Liver (tissue), 9 donors: ENCODE measurements around the gene UBC. TPM values are rescaled to one million over a fixed set of nuclear protein-coding genes. Genes with fewer than 3 reads are reported as not detected.
A peak's percentile ranks its signal among the peaks of the same experiment; 100 is the strongest.

Experiments used
- DNase-seq: peaks from one replicate; pipeline ENCODE4 v3.0.0-alpha.2; 2017; ENCODE audit warnings: low spot score
- H3K27ac ChIP-seq, 2 donors: one replicate each; pipeline ENCODE4 v1.7.0; 2013; ENCODE audit warnings: inconsistent platforms in 2 of 2, low read length in 2 of 2, control low read depth in 1 of 2, low read depth in 1 of 2, mild to moderate bottlenecking in 1 of 2
- H3K27me3 ChIP-seq, 4 donors: one replicate each; pipeline versions ENCODE4 v1.6.1 to v1.7.0; 2013; ENCODE audit warnings: low read length in 3 of 4, inconsistent platforms in 1 of 4, mild to moderate bottlenecking in 1 of 4, moderate library complexity in 1 of 4; ENCODE audit not compliant: control insufficient read depth in 4 of 4, insufficient read depth in 4 of 4
- H3K36me3 ChIP-seq, 4 donors: one replicate each; pipeline versions ENCODE4 v1.6.1 to v1.7.0; 2013; ENCODE audit warnings: low read length in 3 of 4, mild to moderate bottlenecking in 3 of 4, low read depth in 1 of 4, moderate library complexity in 1 of 4; ENCODE audit not compliant: control insufficient read depth in 4 of 4, insufficient read depth in 3 of 4
- H3K4me1 ChIP-seq, 4 donors: one replicate each; pipeline versions ENCODE4 v1.6.1 to v1.7.0; 2013; ENCODE audit warnings: low read length in 3 of 4, mild to moderate bottlenecking in 3 of 4, moderate library complexity in 1 of 4; ENCODE audit not compliant: control insufficient read depth in 4 of 4, insufficient read depth in 4 of 4
- H3K4me3 ChIP-seq, 3 donors: one replicate each; pipeline versions ENCODE4 v1.6.1 to v1.7.0; 2013; ENCODE audit warnings: low read length in 3 of 3, control low read depth in 1 of 3, low read depth in 1 of 3, mild to moderate bottlenecking in 1 of 3
- H3K9ac ChIP-seq, 2 donors: one replicate each; pipeline ENCODE4 v1.7.0; 2013; ENCODE audit warnings: low read length in 2 of 2, mild to moderate bottlenecking in 2 of 2, moderate library complexity in 2 of 2, control low read depth in 1 of 2, low read depth in 1 of 2
- H3K9me3 ChIP-seq, 4 donors: one replicate each; pipeline versions ENCODE4 v1.6.1 to v1.7.0; 2013; ENCODE audit warnings: low read length in 3 of 4; ENCODE audit not compliant: control insufficient read depth in 4 of 4
- EGR1 ChIP-seq, 2 donors: IDR thresholded peaks; 2 replicates each; pipeline ENCODE4 v1.6.1; 2016 to 2018; ENCODE audit warnings: antibody characterized with exemption in 2 of 2, low read depth in 2 of 2
- FOXA1 ChIP-seq: IDR thresholded peaks from 2 replicates; pipeline ENCODE4 v1.6.1; 2016; ENCODE audit warnings: antibody characterized with exemption
- FOXA2 ChIP-seq: IDR thresholded peaks from 2 replicates; pipeline ENCODE4 v1.6.1; 2016; ENCODE audit warnings: antibody characterized with exemption
- HNF4A ChIP-seq, 2 donors: conservative IDR thresholded peaks; 2 replicates each; pipeline ENCODE4 v1.6.1; 2016; ENCODE audit warnings: antibody characterized with exemption in 2 of 2, mild to moderate bottlenecking in 2 of 2
- JUND ChIP-seq, 2 donors: IDR thresholded peaks; 2 replicates each; pipeline ENCODE4 v1.6.1; 2016; ENCODE audit warnings: antibody characterized with exemption in 2 of 2
- RAD21 ChIP-seq, 2 donors: IDR thresholded peaks; 2 replicates each; pipeline ENCODE4 v1.6.1; 2016; ENCODE audit warnings: antibody characterized with exemption in 2 of 2, mild to moderate bottlenecking in 2 of 2
- RXRA ChIP-seq, 2 donors: IDR thresholded peaks; 2 replicates each; pipeline ENCODE4 v1.6.1; 2017 to 2018; ENCODE audit warnings: antibody characterized with exemption in 2 of 2, mild to moderate bottlenecking in 1 of 2
- SP1 ChIP-seq: IDR thresholded peaks from 2 replicates; pipeline ENCODE4 v1.6.1; 2018; ENCODE audit warnings: antibody characterized with exemption, mild to moderate bottlenecking
- TAF1 ChIP-seq: conservative IDR thresholded peaks from 2 replicates; pipeline ENCODE4 v1.6.1; 2016; ENCODE audit warnings: antibody characterized with exemption, mild to moderate bottlenecking
- YY1 ChIP-seq: IDR thresholded peaks from 2 replicates; pipeline ENCODE4 v1.6.1; 2016; ENCODE audit warnings: antibody characterized with exemption, mild to moderate bottlenecking
- WGBS: extraction: QIAGEN DNeasy Blood & Tissue Kit; methylation state at CpG from one replicate; pipeline ENCODE4 v1.1.7; 2013; 5-methylcytosine and 5-hydroxymethylcytosine counted together
- polyA plus RNA-seq, 2 donors: library from polyadenylated mRNA; stranded (reverse) in 1 of 2; unstranded in 1 of 2; fragments of 200-250 nt in 1 of 2; fragments of >200 nt in 1 of 2; fragmentation: Nextera tagmentation in 1 of 2; extraction: Ambion mirVana in 1 of 2; gene quantifications; one replicate each; pipeline versions ENCODE4 v1.2.1 to v1.2.3, GENCODE V29; 2013 to 2015
- total RNA-seq, 2 donors: library from RNA; depleted of rRNA; stranded (reverse); fragments of >200 nt; gene quantifications; one replicate each; pipeline ENCODE4 v1.2.3, GENCODE V29; 2014
- TF ChIP-seq, protein P1 (sequence below): IDR thresholded peaks from 2 replicates; pipeline ENCODE4 v1.6.1; 2016; ENCODE audit warnings: antibody characterized with exemption
- TF ChIP-seq, protein P2 (sequence below): fragments of 150-350 bp; IDR thresholded peaks from 2 replicates; pipeline ENCODE4 v1.5.1; 2017; ENCODE audit warnings: improper control_type of control experiment, low read depth, low read length; ENCODE audit not compliant: missing input control
- TF ChIP-seq, protein P3 (sequence below): IDR thresholded peaks from 2 replicates; pipeline ENCODE4 v1.6.1; 2016; ENCODE audit warnings: antibody characterized with exemption, mild to moderate bottlenecking
- TF ChIP-seq, protein P4 (sequence below): IDR thresholded peaks from 2 replicates; pipeline ENCODE4 v1.6.1; 2016; ENCODE audit warnings: antibody characterized with exemption
- donor health status: healthy.
- donor health status: healthy.
- donor health status: healthy.
- donor health status: healthy.
- donor health status: healthy.

Gene UBC
- total and polyA plus RNA-seq, 4 donors = 385 to 624 (median 468) TPM

DNA sequence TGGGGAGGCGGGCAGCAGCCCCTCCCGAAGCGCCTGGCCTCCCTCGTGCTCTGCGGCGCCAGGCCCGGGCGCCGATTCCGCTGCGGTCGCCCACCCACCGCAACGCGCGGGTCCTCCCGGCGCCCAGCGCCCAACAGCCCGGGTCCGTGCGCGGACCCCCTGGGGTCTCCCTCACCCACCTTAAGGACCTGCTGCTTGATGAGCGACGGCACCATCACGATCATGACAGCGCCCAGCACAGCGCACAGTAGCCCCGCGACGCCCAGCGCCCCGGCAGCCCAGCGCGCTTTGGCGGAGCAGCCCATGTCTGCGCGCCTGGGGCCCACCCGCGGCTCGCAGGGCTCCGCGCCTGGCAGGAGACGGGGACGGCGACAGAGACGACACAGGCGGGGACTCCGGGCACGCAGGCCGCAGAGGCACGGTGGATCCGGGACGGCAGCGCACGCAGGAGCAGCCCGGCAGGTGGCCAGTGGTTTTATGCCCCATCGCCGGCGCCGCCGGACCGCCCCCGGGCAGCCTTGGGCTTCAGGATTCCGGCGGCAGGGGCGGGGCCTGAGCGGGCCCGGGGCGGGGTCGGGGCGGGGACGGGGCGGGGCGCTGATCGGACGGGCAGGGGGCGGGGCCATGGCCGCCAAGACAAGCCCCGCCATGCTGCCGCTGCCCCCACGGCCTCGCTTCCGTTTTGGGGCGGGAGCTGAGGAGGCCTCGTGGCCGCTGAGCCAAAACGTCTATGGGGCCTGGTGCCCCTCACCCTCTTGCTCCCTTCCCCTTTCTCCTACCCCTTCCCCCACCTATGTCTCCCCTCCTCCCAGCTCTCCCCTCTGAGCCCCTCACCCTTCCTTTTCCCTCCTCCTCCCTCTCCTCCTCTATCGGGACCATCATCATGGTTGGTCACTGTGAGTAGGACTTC lies 50.8 kb downstream of the UBC start, which contains the start of gene SCARB1 (continued):
- peak in 1 of 2 donors; percentile 53 for TF ChIP-seq RAD21 (IDR thresholded peaks at IDR 0.05)
- TF ChIP-seq EGR1 (IDR thresholded peaks at IDR 0.05; ENCODE audit: low read depth in 2 of 2) = no peak
- TF ChIP-seq, protein P1, sequence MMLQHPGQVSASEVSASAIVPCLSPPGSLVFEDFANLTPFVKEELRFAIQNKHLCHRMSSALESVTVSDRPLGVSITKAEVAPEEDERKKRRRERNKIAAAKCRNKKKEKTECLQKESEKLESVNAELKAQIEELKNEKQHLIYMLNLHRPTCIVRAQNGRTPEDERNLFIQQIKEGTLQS = no peak
- no peak for TF ChIP-seq TAF1
- TF ChIP-seq, protein P2, sequence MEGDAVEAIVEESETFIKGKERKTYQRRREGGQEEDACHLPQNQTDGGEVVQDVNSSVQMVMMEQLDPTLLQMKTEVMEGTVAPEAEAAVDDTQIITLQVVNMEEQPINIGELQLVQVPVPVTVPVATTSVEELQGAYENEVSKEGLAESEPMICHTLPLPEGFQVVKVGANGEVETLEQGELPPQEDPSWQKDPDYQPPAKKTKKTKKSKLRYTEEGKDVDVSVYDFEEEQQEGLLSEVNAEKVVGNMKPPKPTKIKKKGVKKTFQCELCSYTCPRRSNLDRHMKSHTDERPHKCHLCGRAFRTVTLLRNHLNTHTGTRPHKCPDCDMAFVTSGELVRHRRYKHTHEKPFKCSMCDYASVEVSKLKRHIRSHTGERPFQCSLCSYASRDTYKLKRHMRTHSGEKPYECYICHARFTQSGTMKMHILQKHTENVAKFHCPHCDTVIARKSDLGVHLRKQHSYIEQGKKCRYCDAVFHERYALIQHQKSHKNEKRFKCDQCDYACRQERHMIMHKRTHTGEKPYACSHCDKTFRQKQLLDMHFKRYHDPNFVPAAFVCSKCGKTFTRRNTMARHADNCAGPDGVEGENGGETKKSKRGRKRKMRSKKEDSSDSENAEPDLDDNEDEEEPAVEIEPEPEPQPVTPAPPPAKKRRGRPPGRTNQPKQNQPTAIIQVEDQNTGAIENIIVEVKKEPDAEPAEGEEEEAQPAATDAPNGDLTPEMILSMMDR = peak; percentile 28
- no peak for TF ChIP-seq SP1
- TF ChIP-seq JUND (IDR thresholded peaks at IDR 0.05) = no peak
- no peak for TF ChIP-seq RXRA (IDR thresholded peaks at IDR 0.05)

DNA sequence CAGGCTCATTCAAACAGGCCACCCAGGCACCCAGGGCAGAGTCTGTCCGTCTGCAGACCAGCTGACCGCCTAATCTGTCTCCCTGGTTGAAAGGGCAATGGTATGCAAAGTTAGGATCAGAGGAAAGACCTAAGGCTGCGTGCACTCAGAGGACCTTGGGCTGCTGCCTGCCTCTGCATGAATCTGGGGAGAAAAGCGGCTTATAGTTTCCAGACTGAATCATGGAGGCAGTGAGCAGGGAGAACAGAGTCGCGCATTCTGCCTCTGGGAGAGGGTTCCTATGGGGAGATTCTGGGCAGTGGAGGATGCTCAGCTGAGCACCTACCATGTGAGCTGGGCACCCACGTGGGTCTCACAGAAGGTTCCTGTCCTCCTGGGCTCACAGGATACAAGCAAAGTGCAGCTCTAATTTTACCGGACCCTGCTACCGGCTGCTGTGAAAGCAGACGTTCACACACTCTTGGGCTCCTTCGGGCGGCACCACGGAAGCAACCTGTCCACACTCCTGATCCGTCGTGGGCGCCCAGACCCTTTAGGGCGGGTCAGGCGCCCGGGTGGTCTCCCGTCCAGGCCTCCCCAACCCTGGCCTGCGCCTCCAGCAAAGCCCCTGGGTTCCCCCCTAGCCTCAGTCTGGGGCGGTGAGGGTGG lies 51.6 kb downstream of the UBC start:
- H3K4me3 ChIP-seq = peak overlapping the region; percentile 82 to 87 (median 86)
- peaks cover 6 to 39% (median 28%) of the 10 kb centered on the region in 4 donors for H3K4me1 ChIP-seq
- DNase-seq = no peak
- H3K9ac ChIP-seq = peak overlapping the region; percentile 77 to 88
- peak overlapping the region; percentile 90 to 95 for H3K27ac ChIP-seq
- no peaks in the 10 kb centered on the region for H3K9me3 ChIP-seq
- peak; percentile 59 for TF ChIP-seq SP1
- TF ChIP-seq, protein P1 = no peak
- TF ChIP-seq FOXA2 = no peak
- TF ChIP-seq, protein P3, sequence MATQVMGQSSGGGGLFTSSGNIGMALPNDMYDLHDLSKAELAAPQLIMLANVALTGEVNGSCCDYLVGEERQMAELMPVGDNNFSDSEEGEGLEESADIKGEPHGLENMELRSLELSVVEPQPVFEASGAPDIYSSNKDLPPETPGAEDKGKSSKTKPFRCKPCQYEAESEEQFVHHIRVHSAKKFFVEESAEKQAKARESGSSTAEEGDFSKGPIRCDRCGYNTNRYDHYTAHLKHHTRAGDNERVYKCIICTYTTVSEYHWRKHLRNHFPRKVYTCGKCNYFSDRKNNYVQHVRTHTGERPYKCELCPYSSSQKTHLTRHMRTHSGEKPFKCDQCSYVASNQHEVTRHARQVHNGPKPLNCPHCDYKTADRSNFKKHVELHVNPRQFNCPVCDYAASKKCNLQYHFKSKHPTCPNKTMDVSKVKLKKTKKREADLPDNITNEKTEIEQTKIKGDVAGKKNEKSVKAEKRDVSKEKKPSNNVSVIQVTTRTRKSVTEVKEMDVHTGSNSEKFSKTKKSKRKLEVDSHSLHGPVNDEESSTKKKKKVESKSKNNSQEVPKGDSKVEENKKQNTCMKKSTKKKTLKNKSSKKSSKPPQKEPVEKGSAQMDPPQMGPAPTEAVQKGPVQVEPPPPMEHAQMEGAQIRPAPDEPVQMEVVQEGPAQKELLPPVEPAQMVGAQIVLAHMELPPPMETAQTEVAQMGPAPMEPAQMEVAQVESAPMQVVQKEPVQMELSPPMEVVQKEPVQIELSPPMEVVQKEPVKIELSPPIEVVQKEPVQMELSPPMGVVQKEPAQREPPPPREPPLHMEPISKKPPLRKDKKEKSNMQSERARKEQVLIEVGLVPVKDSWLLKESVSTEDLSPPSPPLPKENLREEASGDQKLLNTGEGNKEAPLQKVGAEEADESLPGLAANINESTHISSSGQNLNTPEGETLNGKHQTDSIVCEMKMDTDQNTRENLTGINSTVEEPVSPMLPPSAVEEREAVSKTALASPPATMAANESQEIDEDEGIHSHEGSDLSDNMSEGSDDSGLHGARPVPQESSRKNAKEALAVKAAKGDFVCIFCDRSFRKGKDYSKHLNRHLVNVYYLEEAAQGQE = no peak
- peak; percentile 54 for TF ChIP-seq YY1
- no peak for TF ChIP-seq FOXA1
- peak; percentile 63 to 72 for TF ChIP-seq RXRA (IDR thresholded peaks at IDR 0.05)
- peak; percentile 30 to 51 for TF ChIP-seq RAD21 (IDR thresholded peaks at IDR 0.05)
- TF ChIP-seq HNF4A (conservative IDR thresholded peaks at IDR 0.05) = peak; percentile 76 to 78
- no peak for TF ChIP-seq TAF1
- TF ChIP-seq, protein P4, sequence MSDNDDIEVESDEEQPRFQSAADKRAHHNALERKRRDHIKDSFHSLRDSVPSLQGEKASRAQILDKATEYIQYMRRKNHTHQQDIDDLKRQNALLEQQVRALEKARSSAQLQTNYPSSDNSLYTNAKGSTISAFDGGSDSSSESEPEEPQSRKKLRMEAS = peak; percentile 45
- H3K27me3 ChIP-seq = no peaks in the 10 kb centered on the region
- 5% methylated on average over 22 of the region's 22 CpGs for WGBS
- H3K36me3 ChIP-seq = peaks cover 2 to 10% (median 3%) of the 10 kb centered on the region in 4 donors
